ENCODE measurements around the gene ANAPC4. TPM values are rescaled to one million over a fixed set of nuclear protein-coding genes. Genes with fewer than 3 reads are reported as not detected.
"Not testable (repeated sequence)": the region's sequence is repeated elsewhere in the genome, so short reads cannot be mapped to it uniquely, and the experiment has no call there.

ANAPC4 gene
- total RNA-seq, 1 donor from 2014 or later = 15.0 TPM

DNA sequence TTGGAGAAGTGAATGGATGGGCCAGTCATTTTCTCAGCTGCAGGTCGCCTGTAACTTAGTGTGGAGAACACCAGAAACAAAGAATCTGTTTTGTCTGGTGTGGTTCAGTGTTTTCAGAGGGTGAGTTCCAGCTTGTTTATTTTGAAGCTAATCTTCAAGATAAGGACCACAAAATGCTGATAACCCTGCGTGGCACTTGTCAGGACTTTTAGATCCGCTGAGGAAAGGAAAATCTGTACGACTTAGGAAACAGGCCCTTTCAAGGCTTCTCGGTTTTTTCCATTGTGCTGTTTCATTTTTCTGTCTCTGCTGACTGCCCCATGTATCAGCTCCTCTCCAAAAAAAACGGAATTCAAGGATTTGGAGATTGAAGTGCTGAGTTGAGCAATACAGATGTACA lies 8.7 kb upstream of the ANAPC4 start:
- TF ChIP-seq, protein P1, sequence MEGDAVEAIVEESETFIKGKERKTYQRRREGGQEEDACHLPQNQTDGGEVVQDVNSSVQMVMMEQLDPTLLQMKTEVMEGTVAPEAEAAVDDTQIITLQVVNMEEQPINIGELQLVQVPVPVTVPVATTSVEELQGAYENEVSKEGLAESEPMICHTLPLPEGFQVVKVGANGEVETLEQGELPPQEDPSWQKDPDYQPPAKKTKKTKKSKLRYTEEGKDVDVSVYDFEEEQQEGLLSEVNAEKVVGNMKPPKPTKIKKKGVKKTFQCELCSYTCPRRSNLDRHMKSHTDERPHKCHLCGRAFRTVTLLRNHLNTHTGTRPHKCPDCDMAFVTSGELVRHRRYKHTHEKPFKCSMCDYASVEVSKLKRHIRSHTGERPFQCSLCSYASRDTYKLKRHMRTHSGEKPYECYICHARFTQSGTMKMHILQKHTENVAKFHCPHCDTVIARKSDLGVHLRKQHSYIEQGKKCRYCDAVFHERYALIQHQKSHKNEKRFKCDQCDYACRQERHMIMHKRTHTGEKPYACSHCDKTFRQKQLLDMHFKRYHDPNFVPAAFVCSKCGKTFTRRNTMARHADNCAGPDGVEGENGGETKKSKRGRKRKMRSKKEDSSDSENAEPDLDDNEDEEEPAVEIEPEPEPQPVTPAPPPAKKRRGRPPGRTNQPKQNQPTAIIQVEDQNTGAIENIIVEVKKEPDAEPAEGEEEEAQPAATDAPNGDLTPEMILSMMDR (IDR thresholded peaks at IDR 0.05; ENCODE audit: insufficient read depth, low read length, severe bottlenecking) = no peak
- Histone ChIP-seq H3K4me3 (ENCODE audit: low read depth, low read length) (no peak overlapping the region), H3K27me3 (ENCODE audit: control insufficient read depth, insufficient read depth, low read length) (no peaks in the 10 kb centered on the region), H3K36me3 (ENCODE audit: control insufficient read depth, insufficient read depth, low read length) (no peaks in the 10 kb centered on the region)
- DNase-seq (ENCODE audit: low read depth) = no peak
- FAIRE-seq = no peak

GRCh38 chr4:25370242-25370641 lies 6.8 kb upstream of the ANAPC4 start:
- no peaks in the 10 kb centered on the region for H3K36me3 ChIP-seq (ENCODE audit: control insufficient read depth, insufficient read depth, low read length)
- no peaks in the 10 kb centered on the region for H3K27me3 ChIP-seq (ENCODE audit: control insufficient read depth, insufficient read depth, low read length)
- H3K4me3 ChIP-seq (ENCODE audit: low read depth, low read length) = no peak overlapping the region
- DNase-seq (ENCODE audit: low read depth) = no peak
- TF ChIP-seq, protein P1 (IDR thresholded peaks at IDR 0.05; ENCODE audit: insufficient read depth, low read length, severe bottlenecking) = no peak
- no peak for FAIRE-seq

GRCh38 chr4:25372549-25372948 lies 4.5 kb upstream of the ANAPC4 start:
- H3K27me3 ChIP-seq (ENCODE audit: control insufficient read depth, insufficient read depth, low read length); H3K4me3 ChIP-seq (ENCODE audit: low read depth, low read length); DNase-seq (ENCODE audit: low read depth); H3K36me3 ChIP-seq (ENCODE audit: control insufficient read depth, insufficient read depth, low read length); FAIRE-seq: not testable (repeated sequence)

GRCh38 chr4:25377572-25378436 lies 741 bp downstream of the ANAPC4 start:
- Histone ChIP-seq H3K36me3 (ENCODE audit: control insufficient read depth, insufficient read depth, low read length) (peaks cover 6% of the 10 kb centered on the region), H3K27me3 (ENCODE audit: control insufficient read depth, insufficient read depth, low read length) (no peaks in the 10 kb centered on the region), H3K4me3 (ENCODE audit: low read depth, low read length) (peak overlapping the region; percentile 92)
- DNase-seq (ENCODE audit: low read depth) (peak; percentile 8), FAIRE-seq (no peak)
- TF ChIP-seq, protein P1 (IDR thresholded peaks at IDR 0.05; ENCODE audit: insufficient read depth, low read length, severe bottlenecking) = no peak

DNA sequence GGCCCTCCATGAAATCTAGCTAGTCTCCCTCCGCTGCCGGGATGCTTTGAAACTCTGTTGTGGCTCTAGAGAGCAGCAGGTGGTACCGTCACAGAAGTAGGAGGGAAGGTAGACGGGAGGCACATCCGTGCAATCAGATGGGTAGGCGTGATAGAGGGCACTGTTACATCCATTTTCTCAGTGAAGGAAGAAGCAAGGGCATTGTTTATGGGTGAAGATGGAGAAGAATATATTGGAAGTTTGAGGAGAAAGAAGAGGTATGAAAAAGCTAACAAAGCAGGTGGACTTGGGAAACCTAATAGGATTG lies 1.3 kb downstream of the ANAPC4 start:
- DNase-seq (ENCODE audit: low read depth) = no peak
- TF ChIP-seq, protein P1 (IDR thresholded peaks at IDR 0.05; ENCODE audit: insufficient read depth, low read length, severe bottlenecking) = no peak
- Histone ChIP-seq H3K4me3 (ENCODE audit: low read depth, low read length) (no peak overlapping the region), H3K27me3 (ENCODE audit: control insufficient read depth, insufficient read depth, low read length) (no peaks in the 10 kb centered on the region), H3K36me3 (ENCODE audit: control insufficient read depth, insufficient read depth, low read length) (peaks cover 6% of the 10 kb centered on the region)
- FAIRE-seq = no peak

GRCh38 chr4:25379591-25379990 lies 2.5 kb downstream of the ANAPC4 start:
- TF ChIP-seq, protein P1 (IDR thresholded peaks at IDR 0.05; ENCODE audit: insufficient read depth, low read length, severe bottlenecking) = no peak
- H3K27me3 ChIP-seq (ENCODE audit: control insufficient read depth, insufficient read depth, low read length) = no peaks in the 10 kb centered on the region
- no peak overlapping the region for H3K4me3 ChIP-seq (ENCODE audit: low read depth, low read length)
- FAIRE-seq = no peak
- H3K36me3 ChIP-seq (ENCODE audit: control insufficient read depth, insufficient read depth, low read length) = peaks cover 6% of the 10 kb centered on the region
- no peak for DNase-seq (ENCODE audit: low read depth)
